SIG-M5 treated with dmso at 0.1 percent for 504 hours (cell line): ENCODE measurements around the gene FGGY.

Source experiments
- DNase-seq: peaks from one replicate; lab custom pipeline; 2025; ENCODE audit not compliant: unreplicated experiment; lab: John Stamatoyannopoulos, UW

The FGGY gene

DNA sequence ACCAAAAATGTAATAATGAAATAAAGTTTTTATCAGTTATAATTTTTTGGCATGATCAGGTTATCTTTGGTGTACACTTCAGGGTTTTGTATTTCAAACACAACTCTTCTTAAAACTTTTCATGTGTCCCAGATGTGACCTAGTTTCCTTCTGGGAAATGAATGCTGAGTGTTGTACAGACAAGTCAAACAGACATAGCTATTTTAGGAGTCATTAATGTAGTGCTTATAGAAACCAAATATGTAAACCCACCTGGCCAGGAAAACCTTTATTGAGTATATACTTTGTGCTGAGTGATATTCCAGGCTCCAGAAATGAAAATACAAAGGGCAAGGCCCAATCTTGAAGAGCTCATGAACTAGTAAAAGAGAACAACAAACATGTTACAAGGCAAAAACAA, 491.9 kb downstream of the FGGY start:
- DNase-seq, result no peak

DNA sequence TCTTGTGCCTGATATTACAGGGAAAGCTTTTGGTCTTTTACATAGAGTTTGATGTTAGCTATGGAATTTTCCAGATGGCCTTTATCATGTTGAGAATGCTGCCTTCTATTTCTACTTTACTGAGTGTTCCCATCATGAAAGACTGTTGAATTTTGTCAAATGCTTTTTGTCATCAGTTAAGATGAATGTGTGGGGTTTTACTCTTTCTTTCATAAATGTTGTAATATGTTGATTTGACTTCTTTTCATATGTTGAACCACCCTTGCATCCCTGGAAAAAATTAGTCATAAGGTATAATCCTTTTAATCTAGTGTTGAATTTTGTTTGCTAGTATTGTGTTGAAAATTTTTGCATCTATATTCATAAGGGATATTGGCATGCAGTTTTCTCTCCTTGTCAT, 501.7 kb downstream of the FGGY start:
- DNase-seq, result no peak

DNA sequence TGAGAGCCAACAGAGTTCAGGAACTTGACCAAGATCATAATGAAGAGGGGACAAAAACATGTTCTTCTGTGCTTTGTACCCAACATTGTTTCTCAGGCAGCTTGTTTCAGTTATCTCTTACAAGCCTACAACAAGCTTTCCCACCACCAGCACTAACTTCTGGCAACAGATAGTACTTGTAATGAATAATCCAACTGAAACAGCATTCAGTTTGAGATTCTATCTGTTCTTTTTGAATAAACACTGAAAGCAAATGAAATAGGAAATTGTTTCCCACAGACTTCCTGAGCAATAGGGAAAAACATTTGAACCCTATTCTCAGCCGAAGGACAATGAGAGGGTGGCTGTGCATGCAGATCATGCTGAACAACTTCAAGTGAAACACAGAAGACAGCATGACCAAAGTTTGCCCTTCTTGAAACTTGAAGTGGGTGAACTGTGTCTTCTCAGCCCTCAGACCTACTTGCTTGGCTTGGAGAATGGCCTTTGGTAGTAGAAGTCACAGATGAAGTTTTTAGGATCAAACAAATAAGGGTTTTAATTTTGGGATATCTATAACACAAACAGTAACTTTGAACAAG, 506.7 kb downstream of the FGGY start:
- DNase-seq, result no peak

DNA sequence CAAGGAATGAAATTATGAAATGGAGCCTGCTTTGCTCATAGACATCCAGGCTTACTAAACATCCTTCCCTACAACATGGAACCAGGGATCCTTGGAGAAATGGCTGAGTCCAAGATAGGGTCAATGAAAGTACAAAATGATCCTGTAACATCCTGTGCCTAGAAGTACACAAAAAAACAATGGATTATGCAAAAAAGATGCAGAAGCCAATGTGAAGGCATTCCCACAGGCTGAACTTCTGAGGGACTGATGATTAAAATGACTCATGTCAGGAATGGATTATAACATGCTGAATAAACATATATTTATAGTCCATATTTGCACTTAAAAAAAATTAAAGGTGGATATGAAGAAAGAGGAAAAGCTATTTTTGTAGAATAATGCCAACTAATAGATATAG, 507.4 kb downstream of the FGGY start:
- no peak for DNase-seq

DNA sequence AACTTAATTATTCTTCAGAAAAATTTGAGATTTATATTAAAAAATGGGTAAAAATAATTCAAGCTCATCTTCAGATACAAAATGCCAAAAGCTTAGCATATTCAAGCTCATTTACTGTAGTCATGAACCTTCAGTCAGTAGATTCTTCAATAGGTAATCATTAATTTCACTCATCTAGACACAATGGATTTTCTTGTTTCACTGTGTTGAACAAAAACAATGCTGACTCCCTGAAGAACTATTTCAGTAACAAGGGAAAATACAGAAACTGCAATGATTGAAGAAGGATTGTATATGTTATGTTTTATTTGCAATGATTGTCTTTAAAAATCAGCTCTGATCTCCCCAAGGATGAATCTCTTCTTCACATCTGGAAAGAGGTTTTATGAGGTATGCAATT, 508.7 kb downstream of the FGGY start:
- no peak for DNase-seq
